BE2C (cell line): ENCODE measurements around the gene ZNF14.
"Not testable (repeated sequence)": the region's sequence is repeated elsewhere in the genome, so short reads cannot be mapped to it uniquely, and the experiment has no call there.

Experiments
- DNase-seq: peaks from one replicate; pipeline ENCODE4 v3.0.0-alpha.2; 2020
- H3K27me3 ChIP-seq: fragments of 250-450 bp; sonication (Bioruptor Pico); 2 replicates; pipeline ENCODE4 v1.5.1; 2020; ENCODE audit warnings: mild to moderate bottlenecking
- H3K36me3 ChIP-seq: fragments of 250-450 bp; sonication (Bioruptor Pico); 2 replicates; pipeline ENCODE4 v1.5.1; 2020; ENCODE audit warnings: mild to moderate bottlenecking
- H3K4me1 ChIP-seq: fragments of 250-450 bp; sonication (Bioruptor Pico); 2 replicates; pipeline ENCODE4 v1.5.1; 2020
- H3K4me3 ChIP-seq: 2 replicates; pipeline ENCODE4 v1.5.1; 2011; ENCODE audit warnings: low read depth, low read length
- H3K9me3 ChIP-seq: fragments of 250-450 bp; sonication (Bioruptor Pico); 2 replicates; pipeline ENCODE4 v1.5.1; 2020
- TF ChIP-seq, protein P1 (sequence below): IDR thresholded peaks from 2 replicates; pipeline ENCODE4 v1.5.1; 2012; ENCODE audit warnings: mild to moderate bottlenecking, low read depth, low read length

The ZNF14 gene

GRCh38 chr19:19697589-19697988, 35.3 kb downstream of the ZNF14 start:
- Histone ChIP-seq H3K36me3 (no peaks in the 10 kb centered on the region), H3K4me3 (no peak overlapping the region), H3K9me3 (no peaks in the 10 kb centered on the region; the same call in 1 of the 2 replicates), H3K27me3 (no peaks in the 10 kb centered on the region), H3K4me1 (no peaks in the 10 kb centered on the region)
- TF ChIP-seq, protein P1, sequence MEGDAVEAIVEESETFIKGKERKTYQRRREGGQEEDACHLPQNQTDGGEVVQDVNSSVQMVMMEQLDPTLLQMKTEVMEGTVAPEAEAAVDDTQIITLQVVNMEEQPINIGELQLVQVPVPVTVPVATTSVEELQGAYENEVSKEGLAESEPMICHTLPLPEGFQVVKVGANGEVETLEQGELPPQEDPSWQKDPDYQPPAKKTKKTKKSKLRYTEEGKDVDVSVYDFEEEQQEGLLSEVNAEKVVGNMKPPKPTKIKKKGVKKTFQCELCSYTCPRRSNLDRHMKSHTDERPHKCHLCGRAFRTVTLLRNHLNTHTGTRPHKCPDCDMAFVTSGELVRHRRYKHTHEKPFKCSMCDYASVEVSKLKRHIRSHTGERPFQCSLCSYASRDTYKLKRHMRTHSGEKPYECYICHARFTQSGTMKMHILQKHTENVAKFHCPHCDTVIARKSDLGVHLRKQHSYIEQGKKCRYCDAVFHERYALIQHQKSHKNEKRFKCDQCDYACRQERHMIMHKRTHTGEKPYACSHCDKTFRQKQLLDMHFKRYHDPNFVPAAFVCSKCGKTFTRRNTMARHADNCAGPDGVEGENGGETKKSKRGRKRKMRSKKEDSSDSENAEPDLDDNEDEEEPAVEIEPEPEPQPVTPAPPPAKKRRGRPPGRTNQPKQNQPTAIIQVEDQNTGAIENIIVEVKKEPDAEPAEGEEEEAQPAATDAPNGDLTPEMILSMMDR, result no peak
- no peak for DNase-seq

GRCh38 chr19:19696386-19696785, 36.5 kb downstream of the ZNF14 start:
- H3K9me3 ChIP-seq, result no peaks in the 10 kb centered on the region; the same call in 1 of the 2 replicates
- no peaks in the 10 kb centered on the region for H3K4me1 ChIP-seq
- DNase-seq, result no peak
- H3K27me3 ChIP-seq, result no peaks in the 10 kb centered on the region
- H3K4me3 ChIP-seq, result no peak overlapping the region
- no peaks in the 10 kb centered on the region for H3K36me3 ChIP-seq
- TF ChIP-seq, protein P1, result no peak

DNA sequence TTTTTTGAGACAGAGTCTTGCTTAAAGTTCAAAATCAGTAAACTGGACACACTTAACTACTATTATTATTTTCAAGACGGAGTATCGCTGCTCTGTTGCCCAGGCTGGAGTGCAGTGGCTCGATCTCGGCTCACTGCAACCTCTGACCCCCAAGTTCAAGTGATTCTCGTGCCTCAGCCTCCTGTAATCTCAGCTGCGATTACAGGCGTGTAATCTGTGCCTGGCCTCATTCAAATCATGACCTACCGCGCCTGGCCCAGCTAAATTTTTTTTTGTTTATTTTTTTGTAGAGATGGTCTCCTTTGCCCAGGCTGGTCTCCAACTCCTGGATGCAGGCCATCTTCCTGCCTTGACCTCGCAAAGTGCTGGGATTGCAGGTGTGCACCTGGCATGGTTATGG, 41.2 kb downstream of the ZNF14 start:
- Histone ChIP-seq H3K9me3 (no peaks in the 10 kb centered on the region), H3K36me3 (no peaks in the 10 kb centered on the region), H3K27me3 (no peaks in the 10 kb centered on the region), H3K4me3 (no peak overlapping the region), H3K4me1 (no peaks in the 10 kb centered on the region)
- no peak for DNase-seq
- TF ChIP-seq, protein P1, result no peak

GRCh38 chr19:19689023-19689422, 43.9 kb downstream of the ZNF14 start:
- H3K27me3 ChIP-seq, H3K9me3 ChIP-seq, H3K36me3 ChIP-seq, H3K4me3 ChIP-seq, H3K4me1 ChIP-seq, DNase-seq: not testable (repeated sequence)

- DNase-seq, result no peak
- H3K27me3 ChIP-seq, result no peaks in the 10 kb centered on the region
- H3K9me3 ChIP-seq, result no peaks in the 10 kb centered on the region
- no peaks in the 10 kb centered on the region for H3K4me1 ChIP-seq
- TF ChIP-seq, protein P1, result no peak
- H3K4me3 ChIP-seq, result no peak overlapping the region
- H3K36me3 ChIP-seq, result no peaks in the 10 kb centered on the region
Observed at GRCh38 chr19:19687090-19687489, 45.8 kb downstream of the ZNF14 start.

DNA sequence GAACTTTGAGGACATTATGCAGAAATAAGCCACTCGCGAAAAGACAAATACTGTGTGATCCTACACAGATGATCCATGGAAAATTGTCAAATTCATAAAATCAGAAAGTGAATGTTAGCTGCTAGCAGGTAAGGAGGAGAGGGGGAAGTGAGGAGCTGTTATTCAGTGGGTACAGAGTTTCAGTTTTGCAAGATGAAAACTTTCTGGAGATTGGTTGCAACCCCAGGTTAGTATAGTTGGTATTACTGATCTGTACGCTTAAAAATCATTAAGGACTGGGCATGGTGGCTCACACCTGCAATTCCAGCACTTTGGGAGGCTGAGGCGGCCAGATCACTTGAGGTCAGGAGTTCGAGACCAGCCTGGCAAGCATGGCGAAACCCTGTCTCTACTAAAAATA, 46.3 kb downstream of the ZNF14 start:
- Histone ChIP-seq H3K36me3 (no peaks in the 10 kb centered on the region), H3K4me3 (no peak overlapping the region), H3K4me1 (no peaks in the 10 kb centered on the region), H3K9me3 (no peaks in the 10 kb centered on the region), H3K27me3 (no peaks in the 10 kb centered on the region)
- no peak for DNase-seq
- TF ChIP-seq, protein P1, result no peak

DNA sequence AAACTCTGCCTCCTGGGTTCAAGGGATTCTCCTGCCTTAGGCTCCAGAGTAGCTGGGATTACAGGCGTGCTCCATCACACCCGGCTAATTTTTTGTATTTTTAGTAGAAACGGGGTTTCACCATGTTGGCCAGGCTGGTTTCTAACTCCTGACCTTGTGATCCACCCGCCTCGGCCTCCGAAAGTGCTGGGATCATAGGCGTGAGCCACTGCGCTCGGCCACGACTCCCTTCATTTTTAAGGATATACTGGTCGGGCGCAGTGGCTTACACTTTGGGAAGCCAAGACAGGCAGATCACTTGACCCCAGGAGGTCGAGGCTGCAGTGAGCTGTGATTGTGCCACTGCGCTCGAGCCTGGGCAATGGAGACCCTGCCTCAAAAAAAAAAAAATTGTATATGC, 46.8 kb downstream of the ZNF14 start:
- H3K4me3 ChIP-seq, H3K4me1 ChIP-seq, H3K36me3 ChIP-seq, H3K27me3 ChIP-seq, H3K9me3 ChIP-seq, DNase-seq: not testable (repeated sequence)
